Endothelial cell of umbilical vein (primary cell): ENCODE data around the gene PPP4R1. TPM values are rescaled to one million over a fixed set of nuclear protein-coding genes. Genes with fewer than 3 reads are reported as not detected.

Experiments
- BruUV-seq: library from RNA; stranded (reverse); fragments of 400-500 nt; replicated peaks from 2 replicates; lab custom pipeline; 2021; lab: Mats Ljungman, UMichigan
- CTCF ChIA-PET: fragments of 300-600, 350-600 bp; sonication (Branson Sonifier 250); formaldehyde crosslinking; loops from one replicate; lab custom pipeline; 2021; ENCODE audit warnings: antibody characterized with exemption, inconsistent platforms; lab: Charles Lee
- POLR2A ChIA-PET: fragments of 300-600, 350-600 bp; sonication (Branson Sonifier 250); formaldehyde crosslinking; loops from one replicate; lab custom pipeline; 2021; ENCODE audit warnings: antibody characterized with exemption, inconsistent platforms; lab: Charles Lee
- DNase-seq: peaks from one replicate; pipeline ENCODE4 v3.0.0-alpha.2; 2011; ENCODE audit warnings: low read depth, low spot score
- FAIRE-seq: peaks from 2 replicates; lab custom pipeline; 2011; peaks lifted over from hg19 to GRCh38; lab: Jason Lieb, UNC
- H2AFZ ChIP-seq: 2 replicates; pipeline ENCODE4 v1.6.0; 2012; ENCODE audit warnings: low read depth, low read length, control low read depth, inconsistent platforms
- H3K27ac ChIP-seq: 2 replicates; pipeline ENCODE4 v1.5.1; 2011; ENCODE audit warnings: low read depth, mild to moderate bottlenecking, control low read depth, low read length, moderate library complexity; ENCODE audit not compliant: insufficient read depth
- H3K27me3 ChIP-seq, 2 experiments: 2 replicates each; pipeline versions ENCODE4 v1.6.0 to v1.6.1; 2011; ENCODE audit warnings: low read length in 2 of 2, mixed read lengths in 1 of 2; ENCODE audit not compliant: control insufficient read depth in 2 of 2, insufficient read depth in 2 of 2
- H3K36me3 ChIP-seq, 2 experiments: 2 replicates in 1 of 2; 3 replicates in 1 of 2; pipeline ENCODE4 v1.5.1; 2011; ENCODE audit warnings: low read length in 2 of 2, mild to moderate bottlenecking in 1 of 2, moderate library complexity in 1 of 2; ENCODE audit not compliant: control insufficient read depth in 2 of 2, insufficient read depth in 2 of 2; ENCODE audit errors: extremely low read depth in 1 of 2
- H3K4me1 ChIP-seq: 3 replicates; pipeline ENCODE4 v1.5.1; 2011; ENCODE audit warnings: mild to moderate bottlenecking, low read length; ENCODE audit not compliant: control insufficient read depth, insufficient read depth; ENCODE audit errors: extremely low read depth
- H3K4me2 ChIP-seq: 2 replicates; pipeline ENCODE4 v1.6.1; 2011; ENCODE audit warnings: low read length, control low read depth, mixed read lengths; ENCODE audit not compliant: insufficient read depth
- H3K4me3 ChIP-seq, 3 experiments: fragments of 200-600 bp in 1 of 3; sonication (generic), shearing (Covaris generic) in 1 of 3; replicated peaks in 1 of 3; 2 replicates each; pipeline ENCODE4 v1.5.1; 2011 to 2016; ENCODE audit warnings: control low read depth in 3 of 3, low read length in 3 of 3, mild to moderate bottlenecking in 2 of 3, inconsistent platforms in 1 of 3, low read depth in 1 of 3, moderate library complexity in 1 of 3; ENCODE audit not compliant: insufficient read depth in 1 of 3
- H3K79me2 ChIP-seq: 2 replicates; pipeline ENCODE4 v1.6.0; 2012; ENCODE audit warnings: low read length, inconsistent platforms; ENCODE audit not compliant: control insufficient read depth, insufficient read depth
- H3K9ac ChIP-seq: replicated peaks from 2 replicates; pipeline ENCODE3; 2011; ENCODE audit warnings: low read length, control low read depth; ENCODE audit not compliant: insufficient read depth; ENCODE audit errors: extremely low read depth
- H3K9me1 ChIP-seq: replicated peaks from 3 replicates; pipeline ENCODE4 v1.6.0; 2011; ENCODE audit warnings: mild to moderate bottlenecking, low read length; ENCODE audit not compliant: control insufficient read depth, insufficient read depth; ENCODE audit errors: extremely low read depth
- H3K9me3 ChIP-seq: replicated peaks from 2 replicates; pipeline ENCODE4 v1.5.1; 2012; ENCODE audit warnings: low read length, inconsistent platforms; ENCODE audit not compliant: control insufficient read depth, insufficient read depth
- H4K20me1 ChIP-seq: replicated peaks from 2 replicates; pipeline ENCODE3; 2011; ENCODE audit warnings: mild to moderate bottlenecking, low read length; ENCODE audit not compliant: control insufficient read depth, insufficient read depth; ENCODE audit errors: extremely low read depth
- CTCF ChIP-seq, 2 donors: IDR thresholded peaks; 1 replicate in 1 of 2; 2 replicates in 1 of 2; pipeline ENCODE4 v1.5.1; 2011; ENCODE audit warnings: low read length in 2 of 2, mild to moderate bottlenecking in 2 of 2, moderate library complexity in 2 of 2, control low read depth in 1 of 2, inconsistent platforms in 1 of 2, low read depth in 1 of 2; ENCODE audit not compliant: insufficient read depth in 1 of 2; ENCODE audit errors: extremely low read depth in 1 of 2
- EZH2 ChIP-seq: IDR thresholded peaks from 2 replicates; pipeline ENCODE4 v1.6.1; 2012; ENCODE audit warnings: borderline replicate concordance, low read depth, mild to moderate bottlenecking, moderate library complexity, low read length, inconsistent platforms; ENCODE audit not compliant: severe bottlenecking
- FOS ChIP-seq: IDR thresholded peaks from 2 replicates; pipeline ENCODE4 v1.6.1; 2011; ENCODE audit warnings: mild to moderate bottlenecking, low read length, moderate library complexity, borderline replicate concordance; ENCODE audit not compliant: insufficient read depth
- GATA2 ChIP-seq: IDR thresholded peaks from 2 replicates; pipeline ENCODE4 v1.7.0; 2011; ENCODE audit warnings: low read depth, mild to moderate bottlenecking, moderate library complexity, mixed read lengths, low read length; ENCODE audit not compliant: insufficient read length, insufficient read depth
- JUN ChIP-seq: IDR thresholded peaks from 2 replicates; pipeline ENCODE4 v1.6.1; 2011; ENCODE audit warnings: borderline replicate concordance, low read depth; ENCODE audit not compliant: insufficient read length, insufficient read depth
- MYC ChIP-seq: IDR thresholded peaks from one replicate; pipeline ENCODE4 v1.6.1; 2011; ENCODE audit warnings: mild to moderate bottlenecking, low read depth, low read length
- POLR2A ChIP-seq: IDR thresholded peaks from 2 replicates; pipeline ENCODE4 v1.6.1; 2012; ENCODE audit warnings: low read depth, mild to moderate bottlenecking, control low read depth, low read length
- POLR2AphosphoS5 ChIP-seq: IDR thresholded peaks from 2 replicates; pipeline ENCODE4 v1.6.1; 2012; ENCODE audit warnings: low read depth, mild to moderate bottlenecking, control low read depth, low read length, moderate library complexity; ENCODE audit not compliant: insufficient read depth
- dilution Hi-C: fragments of 300-500 bp; cut with MboI; formaldehyde crosslinking; loops from one replicate; pipeline ENCODE4 v1.15.0; 2019; ENCODE audit warnings: low sequenced_read_pairs; ENCODE audit not compliant: extremely low pct_ligation_motif_present
- intact Hi-C: fragments of 100-400 bp; cut with micrococcal nuclease; formaldehyde crosslinking; loops from one replicate; pipeline ENCODE4 v1.10.0; 2022
- polyA plus RNA-seq, 4 experiments: library from polyadenylated mRNA; depleted of rRNA in 3 of 4; stranded (reverse) in 3 of 4; unstranded in 1 of 4; fragments of >200 nt; gene quantifications; 2 replicates each; pipeline versions ENCODE4 v1.2.1 to v1.2.3, GENCODE V29; 2011 to 2012; ENCODE audit warnings: missing spikeins in 1 of 4
- total RNA-seq: library from RNA; stranded (reverse); gene quantifications from 2 replicates; pipeline ENCODE4 v1.2.3, GENCODE V29; 2021
- TF ChIP-seq, protein P1 (sequence below): IDR thresholded peaks from 2 replicates; pipeline ENCODE4 v1.6.1; 2011; ENCODE audit not compliant: insufficient read depth, insufficient read length

The PPP4R1 gene
- total and polyA plus RNA-seq, 2 donors (not counting 3 experiments of a cell fraction or from before 2014, with no cell fraction given) = 138 to 152 TPM

DNA sequence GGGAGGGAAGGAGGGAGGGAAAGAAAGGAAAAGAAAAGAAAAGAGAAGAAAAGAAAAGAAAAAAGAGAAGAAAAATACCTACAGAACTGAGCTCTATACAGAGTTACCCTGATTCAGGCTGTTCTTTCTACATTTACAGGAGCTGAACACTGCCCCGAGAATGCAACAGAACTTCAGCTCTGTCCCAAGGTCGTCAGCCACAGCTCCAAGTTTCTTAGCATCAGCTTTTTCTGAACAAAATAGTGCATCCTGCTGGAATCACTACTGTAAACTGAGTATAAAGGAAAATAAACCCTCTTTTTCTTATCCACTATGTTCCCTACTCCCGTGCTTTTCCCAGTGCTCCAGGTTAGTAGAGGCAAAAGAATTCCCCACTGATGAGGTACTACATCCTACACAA lies 4.7 kb upstream of the PPP4R1 start:
- H4K20me1 ChIP-seq = no peaks in the 10 kb centered on the region
- H2AFZ ChIP-seq = peak overlapping the region; percentile 88
- peaks cover 10% of the 10 kb centered on the region for H3K79me2 ChIP-seq
- H3K4me3 ChIP-seq = peak overlapping the region in 1 of 3 experiments; percentile 30
- no TSS peak for BruUV-seq
- intact Hi-C loops (loop anchor here (10.0 kb wide), 1 partner anchor 906 kb away; the partner anchor contains the start of gene NAPG), dilution Hi-C loops (no loop called here)
- peaks cover 40% of the 10 kb centered on the region for H3K4me1 ChIP-seq
- TF ChIP-seq, protein P1, sequence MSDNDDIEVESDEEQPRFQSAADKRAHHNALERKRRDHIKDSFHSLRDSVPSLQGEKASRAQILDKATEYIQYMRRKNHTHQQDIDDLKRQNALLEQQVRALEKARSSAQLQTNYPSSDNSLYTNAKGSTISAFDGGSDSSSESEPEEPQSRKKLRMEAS = no peak
- TF ChIP-seq POLR2AphosphoS5 (no peak), JUN (no peak)
- FAIRE-seq = no peak
- no peaks in the 10 kb centered on the region for H3K27me3 ChIP-seq
- peak overlapping the region; percentile 95 for H3K4me2 ChIP-seq
- DNase-seq = no peak
- H3K9ac ChIP-seq = peak overlapping the region; percentile 83
- POLR2A ChIA-PET = interaction anchor here (0.5 to 1.4 kb wide), 4 partner anchors 10 to 280 kb away, joined by 3 to 4 read pairs (median 3); no protein-coding TSS in a partner anchor
- CTCF ChIA-PET = interaction anchor here (0.8 to 2.4 kb wide), 17 partner anchors 8 to 92 kb away, joined by 3 to 16 read pairs (median 4); partner anchors contain the start of gene RAB31
- no peaks in the 10 kb centered on the region for H3K9me3 ChIP-seq
- H3K9me1 ChIP-seq = no peaks in the 10 kb centered on the region
- peak overlapping the region; percentile 93 for H3K27ac ChIP-seq
- no peaks in the 10 kb centered on the region for H3K36me3 ChIP-seq

DNA sequence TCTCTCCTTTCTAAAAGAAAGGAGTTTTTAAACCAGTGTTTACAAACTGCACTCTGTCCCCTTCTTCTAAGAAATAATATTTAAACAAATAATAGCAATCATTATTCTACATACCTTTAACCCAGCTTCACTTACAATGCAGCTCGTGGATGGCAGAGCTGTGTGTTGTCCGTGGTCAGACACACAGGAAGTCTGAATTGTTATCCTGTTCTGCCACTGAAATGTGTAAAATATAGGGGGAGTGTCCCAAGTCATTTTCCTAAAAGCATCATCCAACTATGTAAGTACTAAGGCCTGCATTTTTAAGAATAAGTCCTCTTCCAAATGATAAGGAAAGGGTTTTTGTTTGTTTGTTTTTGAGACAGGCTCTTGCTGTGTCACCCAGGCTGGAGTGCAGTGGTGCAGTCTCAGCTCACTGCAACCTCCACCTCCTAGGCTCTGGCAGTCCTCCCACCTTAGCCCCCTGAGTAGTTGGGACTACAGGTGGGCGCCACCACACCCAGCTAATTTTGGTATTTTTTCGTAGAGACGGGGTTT lies 2.7 kb upstream of the PPP4R1 start:
- intact Hi-C loops (loop anchor here (10.0 kb wide), 1 partner anchor 908 kb away; the partner anchor contains the start of gene NAPG), dilution Hi-C loops (no loop called here)
- Histone ChIP-seq H3K9ac (peak overlapping the region; percentile 32), H3K9me3 (no peaks in the 10 kb centered on the region), H3K36me3 (no peaks in the 10 kb centered on the region), H2AFZ (peak overlapping the region; percentile 28), H3K9me1 (no peaks in the 10 kb centered on the region), H3K4me3 (no peak overlapping the region), H3K27me3 (no peaks in the 10 kb centered on the region), H4K20me1 (no peaks in the 10 kb centered on the region), H3K4me2 (peak overlapping the region; percentile 69), H3K4me1 (peaks cover 50% of the 10 kb centered on the region), H3K79me2 (peaks cover 30% of the 10 kb centered on the region), H3K27ac (peak overlapping the region; percentile 52)
- CTCF ChIA-PET = interaction anchor here (1.9 to 2.2 kb wide), 2 partner anchors 41 to 56 kb away, joined by 7 to 9 read pairs; no protein-coding TSS in a partner anchor
- POLR2A ChIA-PET = no interaction called here
- DNase-seq = peak; percentile 38
- FAIRE-seq = no peak
- no TSS peak for BruUV-seq
- TF ChIP-seq MYC (no peak), CTCF (IDR thresholded peaks at IDR 0.05; ENCODE audit: extremely low read depth in 1 of 2, insufficient read depth in 1 of 2, low read depth in 1 of 2, low read length in 2 of 2) (no peak), POLR2A (no peak), FOS (no peak), EZH2 (no peak), POLR2AphosphoS5 (no peak), JUN (no peak), GATA2 (no peak)
- TF ChIP-seq, protein P1 = no peak
